AG04450 (cell line): Measurements from ENCODE around the gene STAT4. TPM values are rescaled to one million over a fixed set of nuclear protein-coding genes. Genes with fewer than 3 reads are reported as not detected.

ENCODE experiments used
- CTCF ChIA-PET: fragments of 300-600, 350-600 bp; formaldehyde crosslinking; extraction: SDS; loops from one replicate; lab custom pipeline; 2022; ENCODE audit warnings: antibody characterized with exemption, inconsistent platforms; lab: Charles Lee
- POLR2A ChIA-PET: fragments of 350-600 bp; formaldehyde crosslinking; extraction: SDS; loops from one replicate; lab custom pipeline; 2021; ENCODE audit warnings: antibody characterized with exemption, inconsistent platforms; lab: Yijun Ruan, JAX
- DNase-seq: peaks from one replicate; pipeline ENCODE4 v3.0.0-alpha.2; 2011; ENCODE audit warnings: low read depth, low spot score
- H3K27ac ChIP-seq: one replicate; pipeline ENCODE4 v1.5.1; 2012; ENCODE audit warnings: low read depth, low read length, control low read depth
- H3K27me3 ChIP-seq: one replicate; pipeline ENCODE4 v1.6.0; 2012; ENCODE audit warnings: low read length; ENCODE audit not compliant: control insufficient read depth, insufficient read depth
- H3K4me3 ChIP-seq: 2 replicates; pipeline ENCODE4 v1.5.1; 2011; ENCODE audit warnings: mild to moderate bottlenecking, low read depth, low read length, control low read depth
- H3K9me3 ChIP-seq: 2 replicates; pipeline ENCODE4 v1.5.1; 2012; ENCODE audit warnings: low read length; ENCODE audit not compliant: control insufficient read depth, insufficient read depth
- CTCF ChIP-seq: IDR thresholded peaks from 2 replicates; pipeline ENCODE4 v1.5.1; 2011; ENCODE audit warnings: low read depth, low read length, control low read depth, inconsistent platforms
- polyA plus RNA-seq: library from polyadenylated mRNA; depleted of rRNA; stranded (reverse); fragments of >200 nt; gene quantifications from 2 replicates; pipeline ENCODE4 v1.2.3, GENCODE V29; 2011

Gene STAT4
- polyA plus RNA-seq, 1 experiment: 1.3 TPM

GRCh38 chr2:191115391-191115790 is 35.4 kb downstream of the STAT4 start:
- Histone ChIP-seq H3K27me3 (no peaks in the 10 kb centered on the region), H3K9me3 (no peaks in the 10 kb centered on the region), H3K4me3 (no peak overlapping the region), H3K27ac (no peak overlapping the region)
- no peak for TF ChIP-seq CTCF
- CTCF ChIA-PET: interaction anchor here (1.3 kb wide), 1 partner anchor 12 kb away, joined by 4 read pairs; no protein-coding TSS in a partner anchor
- no peak for DNase-seq
- POLR2A ChIA-PET: no interaction called here

DNA sequence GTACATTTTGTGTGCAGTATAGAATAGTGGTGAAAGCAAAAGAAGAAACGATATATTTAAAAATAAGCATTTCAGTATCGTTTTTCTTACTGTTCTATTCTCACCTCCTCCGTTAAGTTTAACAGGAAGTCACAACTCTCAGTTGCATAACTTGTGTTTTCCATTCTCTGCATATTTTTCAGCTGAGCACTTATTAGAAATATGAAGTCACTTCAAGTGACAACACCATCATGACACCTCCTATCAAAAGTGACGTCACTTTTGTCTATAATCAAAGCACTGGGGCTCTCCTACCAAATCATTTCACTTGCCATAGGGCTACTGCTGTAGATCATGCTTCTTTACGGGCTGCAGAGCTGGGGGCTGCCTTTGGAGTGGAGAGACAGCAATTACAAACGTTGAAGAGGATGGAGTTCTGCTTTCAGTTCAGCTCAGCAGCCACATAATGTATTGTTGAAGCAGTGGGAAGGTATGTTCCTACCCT is 36.3 kb downstream of the STAT4 start:
- Histone ChIP-seq H3K9me3 (no peaks in the 10 kb centered on the region), H3K27ac (no peak overlapping the region), H3K4me3 (no peak overlapping the region), H3K27me3 (no peaks in the 10 kb centered on the region)
- POLR2A ChIA-PET: no interaction called here
- no peak for DNase-seq
- TF ChIP-seq CTCF: no peak
- CTCF ChIA-PET: no interaction called here

DNA sequence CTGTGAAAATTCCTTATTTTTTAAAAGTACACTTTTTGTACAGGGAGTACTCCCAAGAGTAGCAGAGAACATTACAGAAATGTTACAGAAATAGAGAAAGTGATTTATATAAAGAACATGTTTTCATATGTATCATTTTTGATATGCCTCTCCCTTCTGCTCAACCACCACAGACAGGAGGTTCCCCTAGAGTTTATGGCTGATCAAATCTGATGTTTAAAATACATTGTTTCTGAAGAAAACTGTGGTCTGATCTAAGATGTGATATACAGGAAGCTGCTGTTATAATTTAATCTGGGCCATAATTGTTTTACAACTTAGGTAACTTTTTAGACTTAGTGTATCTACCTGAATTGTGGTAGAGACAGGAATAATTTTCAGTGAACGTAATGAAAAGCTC is 37.0 kb downstream of the STAT4 start:
- no peak for DNase-seq
- no peak overlapping the region for H3K4me3 ChIP-seq
- no peaks in the 10 kb centered on the region for H3K9me3 ChIP-seq
- H3K27me3 ChIP-seq: no peaks in the 10 kb centered on the region
- ChIA-PET CTCF (no interaction called here), POLR2A (no interaction called here)
- TF ChIP-seq CTCF: no peak
- no peak overlapping the region for H3K27ac ChIP-seq

DNA sequence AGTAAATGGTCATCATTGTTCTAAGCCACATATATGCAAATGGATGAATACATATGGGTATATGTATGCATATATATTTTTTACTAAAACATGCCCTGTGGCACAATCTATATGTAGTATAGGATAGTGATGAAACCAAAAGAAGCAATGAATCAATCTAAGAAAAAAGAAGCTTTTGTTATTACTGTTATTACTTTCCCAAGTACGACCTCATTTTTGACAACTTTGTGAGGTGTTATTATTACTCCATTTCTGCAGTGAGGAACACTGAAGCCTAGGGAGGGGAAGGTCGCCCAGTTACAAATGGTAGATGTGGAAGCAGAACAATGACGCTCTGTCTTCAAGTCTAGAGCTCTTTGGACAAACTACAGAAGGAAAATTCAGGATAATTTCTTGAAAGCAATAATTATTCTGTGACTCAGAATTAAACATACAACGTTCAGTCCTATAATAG is 38.3 kb downstream of the STAT4 start:
- no peaks in the 10 kb centered on the region for H3K27me3 ChIP-seq
- no peaks in the 10 kb centered on the region for H3K9me3 ChIP-seq
- no peak for TF ChIP-seq CTCF
- no peak overlapping the region for H3K4me3 ChIP-seq
- CTCF ChIA-PET: interaction anchor here (0.6 kb wide), 1 partner anchor 390 kb away, joined by 4 read pairs; no protein-coding TSS in a partner anchor
- POLR2A ChIA-PET: no interaction called here
- no peak overlapping the region for H3K27ac ChIP-seq
- no peak for DNase-seq

DNA sequence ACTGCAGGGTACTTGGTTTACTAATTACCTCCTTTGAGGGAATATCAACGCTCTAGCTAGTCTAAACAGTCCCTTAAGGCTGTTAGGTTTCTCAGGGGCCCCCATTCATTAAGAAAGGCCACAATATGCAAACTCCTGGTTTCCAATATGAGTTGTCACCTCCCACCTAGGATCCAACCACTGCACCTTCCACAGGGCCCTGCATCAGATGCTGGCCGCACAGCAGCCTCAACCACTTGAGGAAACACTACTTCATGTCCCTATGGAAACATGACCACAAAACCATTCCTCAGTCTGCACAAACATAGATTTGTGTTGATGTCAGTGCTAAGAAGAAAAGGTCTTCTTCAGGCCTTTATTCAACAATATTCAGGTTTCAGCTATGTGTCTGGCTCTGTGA is 40.9 kb downstream of the STAT4 start:
- Histone ChIP-seq H3K9me3 (no peaks in the 10 kb centered on the region), H3K4me3 (no peak overlapping the region), H3K27me3 (no peaks in the 10 kb centered on the region), H3K27ac (no peak overlapping the region)
- ChIA-PET POLR2A (no interaction called here), CTCF (interaction anchor here (1.2 kb wide), 1 partner anchor 46 kb away, joined by 3 read pairs; no protein-coding TSS in a partner anchor)
- DNase-seq: no peak
- no peak for TF ChIP-seq CTCF
